A549 (cell line): Measurements from ENCODE around the gene CNOT9. TPM values are rescaled to one million over a fixed set of nuclear protein-coding genes. Genes with fewer than 3 reads are reported as not detected.

Experiments used
- ATAC-seq, 2 experiments: fragments of 200-7000 bp in 1 of 2; fragments of >200 bp in 1 of 2; cut with Nextera tagmentation in 1 of 2; cut with Tn5 transposase in 1 of 2; 3 replicates each; pipeline versions ENCODE4 v1.8.0 to v1.9.1; 2018 to 2020; ENCODE audit warnings: mild to moderate bottlenecking in 1 of 2, moderate library complexity in 1 of 2
- CTCF ChIA-PET: fragments of 300-600 bp; sonication (Branson Sonifier 250); formaldehyde crosslinking; extraction: SDS; loops from one replicate; lab custom pipeline; 2021; ENCODE audit warnings: antibody characterized with exemption, inconsistent platforms; lab: Yijun Ruan, JAX
- POLR2A ChIA-PET: fragments of 350-600 bp; formaldehyde crosslinking; extraction: SDS; loops from one replicate; lab custom pipeline; 2021; ENCODE audit warnings: antibody characterized with exemption, inconsistent platforms; lab: Yijun Ruan, JAX
- DNase-seq, 2 experiments: peaks; one replicate each; pipeline versions ENCODE4 v3.0.0 to v3.0.0-alpha.2; 2011 to 2016; ENCODE audit warnings: low read depth in 1 of 2, low spot score in 1 of 2
- FAIRE-seq: peaks from 2 replicates; lab custom pipeline; 2011; peaks lifted over from hg19 to GRCh38; lab: Jason Lieb, UNC
- H3K27ac ChIP-seq, 2 experiments: fragments of >200 bp; sonication (Bioruptor Twin); formaldehyde crosslinking; 3 replicates each; pipeline ENCODE4 v1.5.1; 2016 to 2017
- H3K4me1 ChIP-seq: fragments of >200 bp; sonication (Bioruptor Twin); formaldehyde crosslinking; 3 replicates; pipeline ENCODE4 v1.6.1; 2016
- H3K4me2 ChIP-seq: fragments of >200 bp; sonication (Bioruptor Twin); formaldehyde crosslinking; 3 replicates; pipeline ENCODE4 v1.6.1; 2016
- H3K4me3 ChIP-seq: fragments of >200 bp; sonication (Bioruptor Twin); formaldehyde crosslinking; 3 replicates; pipeline ENCODE4 v1.5.1; 2016
- H3K9me3 ChIP-seq: fragments of >200 bp; sonication (Bioruptor Twin); formaldehyde crosslinking; 3 replicates; pipeline ENCODE4 v1.6.1; 2016
- BHLHE40 ChIP-seq: IDR thresholded peaks from 2 replicates; pipeline ENCODE4 v1.6.1; 2012; ENCODE audit warnings: low read depth, low read length, inconsistent platforms
- EHMT2 ChIP-seq: fragments of 200-600 bp; sonication (generic); IDR thresholded peaks from 2 replicates; pipeline ENCODE4 v1.6.1; 2016; ENCODE audit warnings: antibody characterized with exemption, low read depth, mild to moderate bottlenecking, moderate library complexity
- EP300 ChIP-seq, 2 experiments: fragments of >200 bp; sonication (Bioruptor Twin); formaldehyde crosslinking; IDR thresholded peaks; 2 replicates in 1 of 2; 3 replicates in 1 of 2; pipeline ENCODE4 v1.6.1; 2016 to 2017
- ESRRA ChIP-seq: fragments of 150-350 bp; IDR thresholded peaks from 2 replicates; pipeline ENCODE4 v1.6.1; 2014; ENCODE audit warnings: mild to moderate bottlenecking, low read length, borderline replicate concordance
- FOXS1 ChIP-seq: fragments of 250-450 bp; sonication (Bioruptor Pico); IDR thresholded peaks from 2 replicates; pipeline ENCODE4 v1.5.0; 2020; ENCODE audit warnings: mild to moderate bottlenecking, moderate library complexity
- GATA3 ChIP-seq: IDR thresholded peaks from 2 replicates; pipeline ENCODE4 v1.6.1; 2012; ENCODE audit warnings: borderline replicate concordance
- HEYL ChIP-seq: fragments of 250-450 bp; sonication (Bioruptor Pico); IDR thresholded peaks from 2 replicates; pipeline ENCODE4 v1.8.0; 2021; ENCODE audit warnings: mild to moderate bottlenecking, moderate library complexity
- HOXA7 ChIP-seq: fragments of 250-450 bp; sonication (Bioruptor Pico); IDR thresholded peaks from 2 replicates; pipeline ENCODE4 v1.5.0; 2020; ENCODE audit warnings: mild to moderate bottlenecking, moderate library complexity
- HOXB5 ChIP-seq: fragments of 250-450 bp; sonication (Bioruptor Pico); IDR thresholded peaks from 2 replicates; pipeline ENCODE4 v1.5.0; 2020; ENCODE audit warnings: mild to moderate bottlenecking, moderate library complexity
- KDM5A ChIP-seq: fragments of 200-600 bp; sonication (generic); IDR thresholded peaks from 2 replicates; pipeline ENCODE4 v1.6.1; 2016; ENCODE audit warnings: antibody characterized with exemption, mild to moderate bottlenecking
- MAZ ChIP-seq: fragments of 150-350 bp; IDR thresholded peaks from 2 replicates; pipeline ENCODE4 v1.6.1; 2014; ENCODE audit warnings: antibody characterized with exemption, low read depth, low read length, borderline replicate concordance
- MYC ChIP-seq: IDR thresholded peaks from 2 replicates; pipeline ENCODE4 v1.6.1; 2012; ENCODE audit warnings: mild to moderate bottlenecking, inconsistent platforms, low read length, improper control_type of control experiment, borderline replicate concordance
- NR3C1 ChIP-seq: fragments of >200 bp; sonication (Bioruptor Twin); formaldehyde crosslinking; IDR thresholded peaks from 3 replicates; pipeline ENCODE4 v1.6.1; 2017
- PHF8 ChIP-seq: fragments of 200-600 bp; sonication (generic); IDR thresholded peaks from 2 replicates; pipeline ENCODE4 v1.6.1; 2016; ENCODE audit warnings: low read depth, mild to moderate bottlenecking, antibody characterized with exemption, moderate library complexity, borderline replicate concordance
- POLR2AphosphoS2 ChIP-seq: conservative IDR thresholded peaks from 2 replicates; pipeline ENCODE4 v1.6.1; 2012; ENCODE audit warnings: low read length, improper control_type of control experiment, inconsistent platforms
- RCOR1 ChIP-seq: fragments of 150-350 bp; IDR thresholded peaks from 2 replicates; pipeline ENCODE4 v1.6.1; 2014; ENCODE audit warnings: antibody characterized with exemption, low read length, low read depth
- RFX5 ChIP-seq: fragments of 450-650 bp; IDR thresholded peaks from 2 replicates; pipeline ENCODE4 v1.7.1; 2014; ENCODE audit warnings: antibody characterized with exemption, mild to moderate bottlenecking, moderate library complexity
- TFCP2L1 ChIP-seq: fragments of 250-450 bp; sonication (Bioruptor Pico); IDR thresholded peaks from 2 replicates; pipeline ENCODE4 v1.5.0; 2021; ENCODE audit warnings: mild to moderate bottlenecking
- TP53 ChIP-seq: fragments of 250-450 bp; sonication (Bioruptor Pico); IDR thresholded peaks from 2 replicates; pipeline ENCODE4 v1.5.0; 2021; ENCODE audit warnings: mild to moderate bottlenecking, moderate library complexity
- ZFP36 ChIP-seq: fragments of 450-650 bp; IDR thresholded peaks from 2 replicates; pipeline ENCODE4 v1.6.1; 2014; ENCODE audit warnings: borderline replicate concordance; ENCODE audit not compliant: partially characterized antibody
- WGBS: methylation state at CpG from one replicate; pipeline ENCODE4 v1.1.6; 2017; ENCODE audit errors: missing lambda C conversion rate; 5-methylcytosine and 5-hydroxymethylcytosine counted together
- polyA plus RNA-seq, 4 experiments: library from polyadenylated mRNA; depleted of rRNA in 3 of 4; stranded (reverse); fragments of >200 nt; fragmentation: RNase III in 1 of 4; extraction: RNeasy Plus Mini Kit Qiagen cat#74134 plus additional on column Dnase treatment in 1 of 4; gene quantifications; 2 replicates in 3 of 4; 3 replicates in 1 of 4; pipeline ENCODE4 v1.2.3, GENCODE V29; 2011 to 2017
- TF ChIP-seq, protein P1 (sequence below): fragments of 150-350 bp; IDR thresholded peaks from 2 replicates; pipeline ENCODE4 v1.6.1; 2014; ENCODE audit warnings: low read depth, mild to moderate bottlenecking, low read length
- TF ChIP-seq, protein P2 (sequence below): fragments of >200 bp; sonication (Bioruptor Twin); formaldehyde crosslinking; IDR thresholded peaks from 3 replicates; pipeline ENCODE4 v1.6.1; 2016
- TF ChIP-seq, protein P3 (sequence below): fragments of >200 bp; sonication (Bioruptor Twin); formaldehyde crosslinking; IDR thresholded peaks from 2 replicates; pipeline ENCODE4 v1.6.1; 2016
- TF ChIP-seq, protein P4 (sequence below): fragments of >200 bp; sonication (Bioruptor Twin); formaldehyde crosslinking; IDR thresholded peaks from 3 replicates; pipeline ENCODE4 v1.5.1; 2016
- TF ChIP-seq, protein P5 (sequence below): IDR thresholded peaks from 2 replicates; pipeline ENCODE4 v1.6.1; 2012; ENCODE audit warnings: low read depth, borderline replicate concordance

Gene CNOT9
- polyA plus RNA-seq, 2 of the 4 experiments (the other 2 are of a cell fraction), result 42.7 to 87.4 TPM

DNA sequence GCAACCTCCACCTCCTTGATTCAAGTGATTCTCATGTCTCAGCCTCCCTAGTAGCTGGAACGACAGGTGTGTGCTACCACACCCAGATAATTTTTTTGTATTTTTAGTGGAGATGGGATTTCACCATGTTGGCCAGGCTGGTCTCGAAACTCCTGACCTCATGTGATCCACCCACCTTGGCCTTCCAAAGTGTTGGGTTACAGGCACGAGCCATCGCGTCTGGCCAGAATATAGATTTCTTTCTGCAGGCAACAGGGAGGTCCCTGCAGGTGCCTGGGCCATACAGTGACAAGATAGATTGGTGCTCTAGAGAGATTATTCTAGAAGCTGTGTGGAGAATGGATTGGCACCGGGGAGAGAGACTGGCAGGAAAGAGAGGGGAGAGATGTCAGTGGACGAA, 52.4 kb downstream of the CNOT9 start:
- POLR2A ChIA-PET, result no interaction called here
- CTCF ChIA-PET, result interaction anchor here (0.6 to 1.0 kb wide), 2 partner anchors 27 to 39 kb away, joined by 3 read pairs; partner anchors contain the start of genes BCS1L and ZNF142
- FAIRE-seq, result no peak

DNA sequence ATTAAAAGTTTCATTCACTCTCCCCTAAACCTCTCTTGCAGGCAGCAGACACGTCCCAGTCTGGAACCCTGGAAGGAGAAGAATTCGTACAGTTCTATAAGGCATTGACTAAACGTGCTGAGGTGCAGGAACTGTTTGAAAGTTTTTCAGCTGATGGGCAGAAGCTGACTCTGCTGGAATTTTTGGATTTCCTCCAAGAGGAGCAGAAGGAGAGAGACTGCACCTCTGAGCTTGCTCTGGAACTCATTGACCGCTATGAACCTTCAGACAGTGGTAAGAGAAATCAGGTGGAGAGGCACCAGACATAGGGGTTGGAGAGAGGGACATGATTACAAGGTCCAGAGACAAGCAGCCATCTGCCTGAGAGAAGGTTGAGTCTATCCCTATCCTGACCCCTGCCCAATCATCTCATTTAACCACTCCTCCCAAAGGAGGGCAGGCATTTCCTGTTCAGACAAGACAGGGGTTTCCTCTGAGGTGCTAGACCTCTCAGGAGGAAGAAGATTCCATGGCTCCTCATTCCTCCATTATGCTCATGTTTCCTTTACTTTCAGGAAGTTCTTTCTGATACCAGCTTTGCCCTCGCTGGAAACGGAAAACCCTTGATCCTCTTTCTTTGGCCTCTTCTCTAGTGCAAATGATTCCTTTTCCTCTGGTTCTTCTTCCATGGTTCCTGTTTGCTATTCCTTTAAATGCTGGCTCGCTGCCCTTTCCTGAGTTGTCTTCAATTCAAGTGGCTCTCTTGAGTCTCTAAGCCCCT, 54.1 kb downstream of the CNOT9 start:
- ChIA-PET POLR2A (no interaction called here), CTCF (no interaction called here)
- 68% methylated on average over 7 of the region's 7 CpGs for WGBS
- DNase-seq, result no peak
- no peak overlapping the region for H3K27ac ChIP-seq
- no peak for FAIRE-seq
- ATAC-seq, result peak in 1 of 2 experiments; percentile 31; a peak in 3 of 6 replicates
- H3K4me2 ChIP-seq, result no peak overlapping the region
- H3K4me1 ChIP-seq, result no peaks in the 10 kb centered on the region
- TF ChIP-seq KDM5A (no peak), HOXB5 (no peak)
- TF ChIP-seq, protein P1, sequence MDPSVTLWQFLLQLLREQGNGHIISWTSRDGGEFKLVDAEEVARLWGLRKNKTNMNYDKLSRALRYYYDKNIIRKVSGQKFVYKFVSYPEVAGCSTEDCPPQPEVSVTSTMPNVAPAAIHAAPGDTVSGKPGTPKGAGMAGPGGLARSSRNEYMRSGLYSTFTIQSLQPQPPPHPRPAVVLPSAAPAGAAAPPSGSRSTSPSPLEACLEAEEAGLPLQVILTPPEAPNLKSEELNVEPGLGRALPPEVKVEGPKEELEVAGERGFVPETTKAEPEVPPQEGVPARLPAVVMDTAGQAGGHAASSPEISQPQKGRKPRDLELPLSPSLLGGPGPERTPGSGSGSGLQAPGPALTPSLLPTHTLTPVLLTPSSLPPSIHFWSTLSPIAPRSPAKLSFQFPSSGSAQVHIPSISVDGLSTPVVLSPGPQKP, result no peak
- TF ChIP-seq, protein P2, sequence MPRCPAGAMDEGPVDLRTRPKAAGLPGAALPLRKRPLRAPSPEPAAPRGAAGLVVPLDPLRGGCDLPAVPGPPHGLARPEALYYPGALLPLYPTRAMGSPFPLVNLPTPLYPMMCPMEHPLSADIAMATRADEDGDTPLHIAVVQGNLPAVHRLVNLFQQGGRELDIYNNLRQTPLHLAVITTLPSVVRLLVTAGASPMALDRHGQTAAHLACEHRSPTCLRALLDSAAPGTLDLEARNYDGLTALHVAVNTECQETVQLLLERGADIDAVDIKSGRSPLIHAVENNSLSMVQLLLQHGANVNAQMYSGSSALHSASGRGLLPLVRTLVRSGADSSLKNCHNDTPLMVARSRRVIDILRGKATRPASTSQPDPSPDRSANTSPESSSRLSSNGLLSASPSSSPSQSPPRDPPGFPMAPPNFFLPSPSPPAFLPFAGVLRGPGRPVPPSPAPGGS, result no peak
- H3K9me3 ChIP-seq, result no peaks in the 10 kb centered on the region
- H3K4me3 ChIP-seq, result no peak overlapping the region

More for the DNA sequence above, 52.4 kb downstream of the CNOT9 start:
- WGBS, result 72% methylated on average over 7 of the region's 7 CpGs
- DNase-seq (no peak), ATAC-seq (no peak)
- H3K4me1 ChIP-seq, result no peaks in the 10 kb centered on the region
- H3K9me3 ChIP-seq, result no peaks in the 10 kb centered on the region
- no peak for TF ChIP-seq NR3C1
- TF ChIP-seq, protein P3, sequence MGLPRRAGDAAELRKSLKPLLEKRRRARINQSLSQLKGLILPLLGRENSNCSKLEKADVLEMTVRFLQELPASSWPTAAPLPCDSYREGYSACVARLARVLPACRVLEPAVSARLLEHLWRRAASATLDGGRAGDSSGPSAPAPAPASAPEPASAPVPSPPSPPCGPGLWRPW, result no peak
- TF ChIP-seq FOXS1 (CRISPR knock-in tag), result no peak
- no peak for TF ChIP-seq HEYL (CRISPR knock-in tag)
- no peak for TF ChIP-seq ESRRA
- no peak for TF ChIP-seq EHMT2
- TF ChIP-seq PHF8, result no peak
- no peak for TF ChIP-seq MYC
- TF ChIP-seq, protein P4, sequence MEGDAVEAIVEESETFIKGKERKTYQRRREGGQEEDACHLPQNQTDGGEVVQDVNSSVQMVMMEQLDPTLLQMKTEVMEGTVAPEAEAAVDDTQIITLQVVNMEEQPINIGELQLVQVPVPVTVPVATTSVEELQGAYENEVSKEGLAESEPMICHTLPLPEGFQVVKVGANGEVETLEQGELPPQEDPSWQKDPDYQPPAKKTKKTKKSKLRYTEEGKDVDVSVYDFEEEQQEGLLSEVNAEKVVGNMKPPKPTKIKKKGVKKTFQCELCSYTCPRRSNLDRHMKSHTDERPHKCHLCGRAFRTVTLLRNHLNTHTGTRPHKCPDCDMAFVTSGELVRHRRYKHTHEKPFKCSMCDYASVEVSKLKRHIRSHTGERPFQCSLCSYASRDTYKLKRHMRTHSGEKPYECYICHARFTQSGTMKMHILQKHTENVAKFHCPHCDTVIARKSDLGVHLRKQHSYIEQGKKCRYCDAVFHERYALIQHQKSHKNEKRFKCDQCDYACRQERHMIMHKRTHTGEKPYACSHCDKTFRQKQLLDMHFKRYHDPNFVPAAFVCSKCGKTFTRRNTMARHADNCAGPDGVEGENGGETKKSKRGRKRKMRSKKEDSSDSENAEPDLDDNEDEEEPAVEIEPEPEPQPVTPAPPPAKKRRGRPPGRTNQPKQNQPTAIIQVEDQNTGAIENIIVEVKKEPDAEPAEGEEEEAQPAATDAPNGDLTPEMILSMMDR, result no peak
- no peak for TF ChIP-seq TP53 (CRISPR knock-in tag)
- H3K27ac ChIP-seq, result no peak overlapping the region
- no peak overlapping the region for H3K4me3 ChIP-seq
- no peak overlapping the region for H3K4me2 ChIP-seq

DNA sequence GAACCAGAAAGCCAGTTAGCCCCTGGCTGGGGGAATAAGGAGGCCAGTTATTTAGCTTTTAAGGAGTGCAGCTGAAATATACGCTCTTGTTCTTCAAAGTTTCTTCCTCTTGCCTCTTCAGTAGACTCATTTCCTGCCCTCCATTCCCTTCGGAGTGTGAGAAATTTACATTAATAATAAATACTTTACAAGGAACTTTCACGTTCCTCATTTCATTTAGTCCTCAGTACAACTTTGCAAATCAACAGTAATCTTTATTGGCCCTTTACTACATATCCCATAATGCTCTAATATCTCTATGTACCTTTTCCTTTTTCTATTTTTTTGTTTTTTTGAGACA, 54.7 kb downstream of the CNOT9 start:
- DNase-seq, result no peak
- no peak for FAIRE-seq
- POLR2A ChIA-PET, result no interaction called here
- TF ChIP-seq TFCP2L1, result no peak
- TF ChIP-seq, protein P5, sequence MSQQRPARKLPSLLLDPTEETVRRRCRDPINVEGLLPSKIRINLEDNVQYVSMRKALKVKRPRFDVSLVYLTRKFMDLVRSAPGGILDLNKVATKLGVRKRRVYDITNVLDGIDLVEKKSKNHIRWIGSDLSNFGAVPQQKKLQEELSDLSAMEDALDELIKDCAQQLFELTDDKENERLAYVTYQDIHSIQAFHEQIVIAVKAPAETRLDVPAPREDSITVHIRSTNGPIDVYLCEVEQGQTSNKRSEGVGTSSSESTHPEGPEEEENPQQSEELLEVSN, result no peak
- TF ChIP-seq, protein P2, result no peak
- no peak for TF ChIP-seq EP300 (IDR thresholded peaks at IDR 0.05)
- TF ChIP-seq, protein P1, result no peak
- no peak for TF ChIP-seq POLR2AphosphoS2
- TF ChIP-seq RFX5, result no peak
- no peak for TF ChIP-seq MAZ
- no peak for TF ChIP-seq GATA3
- TF ChIP-seq RCOR1, result no peak
- TF ChIP-seq ZFP36, result no peak
- TF ChIP-seq BHLHE40, result no peak
- no peak for TF ChIP-seq HOXA7

More for the DNA sequence above, 54.7 kb downstream of the CNOT9 start:
- 90% methylated on average over 3 of the region's 3 CpGs for WGBS
- Histone ChIP-seq H3K4me2 (no peak overlapping the region), H3K4me3 (no peak overlapping the region), H3K9me3 (no peaks in the 10 kb centered on the region), H3K4me1 (no peaks in the 10 kb centered on the region), H3K27ac (no peak overlapping the region)
- CTCF ChIA-PET, result no interaction called here
- no peak for ATAC-seq
